Activated naive CD8-positive, alpha-beta T cell treated with anti-CD3 and anti-CD28 coated beads for 36 hours (primary cell): ENCODE results near the gene CALML5. TPM values are rescaled to one million over a fixed set of nuclear protein-coding genes. Genes with fewer than 3 reads are reported as not detected.

Experiments used
- DNase-seq: peaks from one replicate; pipeline ENCODE4 v3.0.0; 2021
- H3K27ac Mint-ChIP-seq: one replicate; pipeline ENCODE4 v1.8.0; 2022; ENCODE audit warnings: mild to moderate bottlenecking, moderate library complexity, mixed read lengths
- H3K27me3 Mint-ChIP-seq: one replicate; pipeline ENCODE4 v1.8.0; 2022; ENCODE audit warnings: mild to moderate bottlenecking, mixed read lengths
- H3K36me3 Mint-ChIP-seq: one replicate; pipeline ENCODE4 v1.8.0; 2021; ENCODE audit warnings: mild to moderate bottlenecking, mixed read lengths
- H3K4me1 Mint-ChIP-seq: one replicate; pipeline ENCODE4 v1.8.0; 2021; ENCODE audit warnings: mixed read lengths
- H3K4me3 Mint-ChIP-seq: one replicate; pipeline ENCODE4 v1.8.0; 2022; ENCODE audit warnings: mild to moderate bottlenecking, moderate library complexity, mixed read lengths
- H3K9me3 Mint-ChIP-seq: one replicate; pipeline ENCODE4 v1.8.0; 2022; ENCODE audit warnings: mixed read lengths
- total RNA-seq, 2 experiments: library from RNA; stranded (reverse); gene quantifications; one replicate each; pipeline ENCODE4 v1.2.3, GENCODE V29; 2021

The CALML5 gene
- not detected for total RNA-seq

GRCh38 chr10:5499493-5500140, at the start of gene CALML5:
Gene CALML5, minus strand, starts transcription at chr10:5499570. Its CDS starts 132 bp downstream, at chr10:5499438.
- no peak within 1 kb of the TSS for H3K27ac Mint-ChIP-seq
- H3K36me3 Mint-ChIP-seq = no peaks in the 10 kb centered on the region
- DNase-seq = no peak
- H3K4me3 Mint-ChIP-seq = no peak within 1 kb of the TSS
- no peaks in the 10 kb centered on the region for H3K4me1 Mint-ChIP-seq
- H3K9me3 Mint-ChIP-seq = no peaks in the 10 kb centered on the region
- no peaks in the 10 kb centered on the region for H3K27me3 Mint-ChIP-seq

- H3K4me1 Mint-ChIP-seq = peaks cover 26% of the 10 kb centered on the region
- H3K27me3 Mint-ChIP-seq = no peaks in the 10 kb centered on the region
- no peak overlapping the region for H3K27ac Mint-ChIP-seq
- no peak for DNase-seq
- H3K9me3 Mint-ChIP-seq = peaks cover 3% of the 10 kb centered on the region
- no peak overlapping the region for H3K4me3 Mint-ChIP-seq
- no peaks in the 10 kb centered on the region for H3K36me3 Mint-ChIP-seq
These were observed 48.7 kb upstream of the CALML5 start for GRCh38 chr10:5547931-5548660.

- Mint-ChIP-seq H3K36me3 (no peaks in the 10 kb centered on the region), H3K27me3 (no peaks in the 10 kb centered on the region), H3K4me3 (no peak overlapping the region), H3K27ac (no peak overlapping the region), H3K9me3 (peaks cover 3% of the 10 kb centered on the region), H3K4me1 (peaks cover 21% of the 10 kb centered on the region)
- DNase-seq = no peak
These were observed 48.2 kb upstream of the CALML5 start for GRCh38 chr10:5547681-5547930.

GRCh38 chr10:5546891-5547680, 47.7 kb upstream of the CALML5 start:
- H3K36me3 Mint-ChIP-seq = no peaks in the 10 kb centered on the region
- H3K4me3 Mint-ChIP-seq = no peak overlapping the region
- H3K27me3 Mint-ChIP-seq = no peaks in the 10 kb centered on the region
- no peak for DNase-seq
- H3K9me3 Mint-ChIP-seq = peaks cover 5% of the 10 kb centered on the region
- peaks cover 16% of the 10 kb centered on the region for H3K4me1 Mint-ChIP-seq
- no peak overlapping the region for H3K27ac Mint-ChIP-seq

- Mint-ChIP-seq H3K36me3 (peaks cover 2% of the 10 kb centered on the region), H3K27me3 (no peaks in the 10 kb centered on the region), H3K4me1 (peaks cover 6% of the 10 kb centered on the region), H3K27ac (no peak overlapping the region), H3K9me3 (peaks cover 7% of the 10 kb centered on the region), H3K4me3 (no peak overlapping the region)
- DNase-seq = no peak
These were observed 46.7 kb upstream of the CALML5 start for GRCh38 chr10:5545778-5546710.

GRCh38 chr10:5545426-5545777, 46.0 kb upstream of the CALML5 start:
- Mint-ChIP-seq H3K4me3 (no peak overlapping the region), H3K27ac (no peak overlapping the region), H3K36me3 (peaks cover 2% of the 10 kb centered on the region), H3K9me3 (peaks cover 7% of the 10 kb centered on the region), H3K27me3 (no peaks in the 10 kb centered on the region), H3K4me1 (peaks cover 1% of the 10 kb centered on the region)
- DNase-seq = no peak

- no peak for DNase-seq
- H3K27me3 Mint-ChIP-seq = no peaks in the 10 kb centered on the region
- H3K9me3 Mint-ChIP-seq = peaks cover 7% of the 10 kb centered on the region
- H3K4me1 Mint-ChIP-seq = no peaks in the 10 kb centered on the region
- H3K27ac Mint-ChIP-seq = no peak overlapping the region
- H3K36me3 Mint-ChIP-seq = peaks cover 2% of the 10 kb centered on the region
- H3K4me3 Mint-ChIP-seq = no peak overlapping the region
These were observed 45.6 kb upstream of the CALML5 start for GRCh38 chr10:5545011-5545410.

GRCh38 chr10:5544216-5544805, 44.9 kb upstream of the CALML5 start:
- H3K4me3 Mint-ChIP-seq = no peak overlapping the region
- H3K27ac Mint-ChIP-seq = no peak overlapping the region
- no peaks in the 10 kb centered on the region for H3K4me1 Mint-ChIP-seq
- peaks cover 7% of the 10 kb centered on the region for H3K9me3 Mint-ChIP-seq
- H3K36me3 Mint-ChIP-seq = peaks cover 2% of the 10 kb centered on the region
- no peaks in the 10 kb centered on the region for H3K27me3 Mint-ChIP-seq
- no peak for DNase-seq

- no peaks in the 10 kb centered on the region for H3K27me3 Mint-ChIP-seq
- H3K4me3 Mint-ChIP-seq = no peak overlapping the region
- peaks cover 7% of the 10 kb centered on the region for H3K9me3 Mint-ChIP-seq
- H3K27ac Mint-ChIP-seq = peak overlapping the region; percentile 10
- peaks cover 2% of the 10 kb centered on the region for H3K36me3 Mint-ChIP-seq
- peaks cover 3% of the 10 kb centered on the region for H3K4me1 Mint-ChIP-seq
- no peak for DNase-seq
These were observed 44.3 kb upstream of the CALML5 start for GRCh38 chr10:5543623-5544022.

GRCh38 chr10:5542100-5542499, 42.7 kb upstream of the CALML5 start:
- no peak overlapping the region for H3K4me3 Mint-ChIP-seq
- no peak for DNase-seq
- H3K27ac Mint-ChIP-seq = no peak overlapping the region
- no peaks in the 10 kb centered on the region for H3K27me3 Mint-ChIP-seq
- peaks cover 3% of the 10 kb centered on the region for H3K4me1 Mint-ChIP-seq
- peaks cover 2% of the 10 kb centered on the region for H3K36me3 Mint-ChIP-seq
- H3K9me3 Mint-ChIP-seq = peaks cover 7% of the 10 kb centered on the region

GRCh38 chr10:5540891-5541290, 41.5 kb upstream of the CALML5 start:
- Mint-ChIP-seq H3K27ac (no peak overlapping the region), H3K36me3 (peaks cover 2% of the 10 kb centered on the region), H3K9me3 (peaks cover 7% of the 10 kb centered on the region), H3K4me3 (no peak overlapping the region), H3K4me1 (peaks cover 3% of the 10 kb centered on the region), H3K27me3 (no peaks in the 10 kb centered on the region)
- no peak for DNase-seq

- H3K36me3 Mint-ChIP-seq = peaks cover 2% of the 10 kb centered on the region
- H3K27ac Mint-ChIP-seq = no peak overlapping the region
- H3K9me3 Mint-ChIP-seq = peaks cover 7% of the 10 kb centered on the region
- H3K27me3 Mint-ChIP-seq = no peaks in the 10 kb centered on the region
- H3K4me1 Mint-ChIP-seq = peaks cover 3% of the 10 kb centered on the region
- no peak for DNase-seq
- H3K4me3 Mint-ChIP-seq = no peak overlapping the region
These were observed 40.7 kb upstream of the CALML5 start for GRCh38 chr10:5540080-5540479.

- H3K36me3 Mint-ChIP-seq = peaks cover 2% of the 10 kb centered on the region
- no peak overlapping the region for H3K4me3 Mint-ChIP-seq
- H3K27ac Mint-ChIP-seq = no peak overlapping the region
- peaks cover 7% of the 10 kb centered on the region for H3K9me3 Mint-ChIP-seq
- no peak for DNase-seq
- H3K4me1 Mint-ChIP-seq = peaks cover 3% of the 10 kb centered on the region
- H3K27me3 Mint-ChIP-seq = no peaks in the 10 kb centered on the region
These were observed 39.7 kb upstream of the CALML5 start for GRCh38 chr10:5538892-5539651.

- peaks cover 4% of the 10 kb centered on the region for H3K9me3 Mint-ChIP-seq
- no peaks in the 10 kb centered on the region for H3K27me3 Mint-ChIP-seq
- H3K27ac Mint-ChIP-seq = no peak overlapping the region
These were observed 39.1 kb upstream of the CALML5 start for GRCh38 chr10:5538446-5538845.

More at GRCh38 chr10:5538446-5538845, 39.1 kb upstream of the CALML5 start:
- H3K36me3 Mint-ChIP-seq = peaks cover 2% of the 10 kb centered on the region
- peaks cover 3% of the 10 kb centered on the region for H3K4me1 Mint-ChIP-seq
- H3K4me3 Mint-ChIP-seq = no peak overlapping the region
- DNase-seq = no peak
